ENCODE data around the gene NTN5. TPM values are rescaled to one million over a fixed set of nuclear protein-coding genes. Genes with fewer than 3 reads are reported as not detected.
A peak's percentile ranks its signal among the peaks of the same experiment; 100 is the strongest.

The NTN5 gene
- total RNA-seq, 1 donor from 2014 or later: 0.98 TPM

- peak overlapping the region in 1 of 2 donors; percentile 2 for H3K4me3 ChIP-seq
- H3K27ac ChIP-seq: peak overlapping the region; percentile 79
- TF ChIP-seq CTCF (IDR thresholded peaks at IDR 0.05): no peak
- peak; percentile 14 to 55 for TF ChIP-seq POLR2AphosphoS5 (IDR thresholded peaks at IDR 0.05; ENCODE audit: insufficient read depth in 1 of 2, low read depth in 1 of 2)
- intact Hi-C loops (cut with DNase I): loop anchor here (10.0 kb wide), 1 partner anchor 334 kb away; the partner anchor contains the start of gene FTL
- H3K27me3 ChIP-seq: no peaks in the 10 kb centered on the region
- no peak for DNase-seq (ENCODE audit: extremely low spot score in 2 of 2)
- no peaks in the 10 kb centered on the region for H3K9me3 ChIP-seq
- peaks cover 0 to 5% of the 10 kb centered on the region in 2 donors for H3K36me3 ChIP-seq
- H3K4me1 ChIP-seq: peaks cover 57% of the 10 kb centered on the region
Observed at GRCh38 chr19:48630296-48631063, 42.3 kb downstream of the NTN5 start.

GRCh38 chr19:48629599-48630295 lies 43.1 kb downstream of the NTN5 start:
- H3K36me3 ChIP-seq: peaks cover 0 to 5% of the 10 kb centered on the region in 2 donors
- no peak overlapping the region for H3K4me3 ChIP-seq
- H3K27ac ChIP-seq: peak overlapping the region; percentile 79
- H3K27me3 ChIP-seq: no peaks in the 10 kb centered on the region
- DNase-seq (ENCODE audit: extremely low spot score in 2 of 2): no peak
- no peak for TF ChIP-seq CTCF (IDR thresholded peaks at IDR 0.05)
- no peak for TF ChIP-seq POLR2AphosphoS5 (IDR thresholded peaks at IDR 0.05; ENCODE audit: insufficient read depth in 1 of 2, low read depth in 1 of 2)
- no peak for TF ChIP-seq POLR2A (IDR thresholded peaks at IDR 0.05)
- intact Hi-C loops (cut with DNase I): loop anchor here (10.0 kb wide), 1 partner anchor 335 kb away; the partner anchor contains the start of gene FTL
- H3K9me3 ChIP-seq: no peaks in the 10 kb centered on the region
- peaks cover 56% of the 10 kb centered on the region for H3K4me1 ChIP-seq

- TF ChIP-seq CTCF (IDR thresholded peaks at IDR 0.05): no peak
- no peak for TF ChIP-seq POLR2AphosphoS5 (IDR thresholded peaks at IDR 0.05; ENCODE audit: insufficient read depth in 1 of 2, low read depth in 1 of 2)
- no peak for TF ChIP-seq POLR2A (IDR thresholded peaks at IDR 0.05)
- no peak for DNase-seq (ENCODE audit: extremely low spot score in 2 of 2)
- Histone ChIP-seq H3K9me3 (no peaks in the 10 kb centered on the region), H3K4me3 (no peak overlapping the region), H3K27ac (peak overlapping the region; percentile 79), H3K4me1 (peaks cover 58% of the 10 kb centered on the region), H3K27me3 (no peaks in the 10 kb centered on the region), H3K36me3 (peaks cover 0 to 5% of the 10 kb centered on the region in 2 donors)
- intact Hi-C loops (cut with DNase I): no loop called here
Observed at GRCh38 chr19:48629297-48629598, 43.6 kb downstream of the NTN5 start.

GRCh38 chr19:48628486-48629296 lies 44.1 kb downstream of the NTN5 start:
- intact Hi-C loops (cut with DNase I): no loop called here
- DNase-seq (ENCODE audit: extremely low spot score in 2 of 2): no peak
- Histone ChIP-seq H3K27ac (no peak overlapping the region), H3K27me3 (no peaks in the 10 kb centered on the region), H3K9me3 (no peaks in the 10 kb centered on the region), H3K4me1 (peaks cover 55% of the 10 kb centered on the region), H3K4me3 (no peak overlapping the region), H3K36me3 (peaks cover 0 to 5% of the 10 kb centered on the region in 2 donors)
- TF ChIP-seq CTCF (IDR thresholded peaks at IDR 0.05): no peak
- no peak for TF ChIP-seq POLR2A (IDR thresholded peaks at IDR 0.05)
- no peak for TF ChIP-seq POLR2AphosphoS5 (IDR thresholded peaks at IDR 0.05; ENCODE audit: insufficient read depth in 1 of 2, low read depth in 1 of 2)

Measured in vagina (tissue), 2 donors.